GM19240 (cell line): ENCODE data around the gene HRH1.
"Not testable (repeated sequence)": the region's sequence is repeated elsewhere in the genome, so short reads cannot be mapped to it uniquely, and the experiment has no call there.

Experiments used
- DNase-seq: peaks from one replicate; pipeline ENCODE4 v3.0.0; 2011; ENCODE audit warnings: low spot score; ENCODE audit not compliant: insufficient read length

The HRH1 gene

GRCh38 chr3:11204697-11205348, 50.5 kb downstream of the HRH1 start:
- no peak for DNase-seq

GRCh38 chr3:11205881-11206280, 51.6 kb downstream of the HRH1 start:
- DNase-seq = not testable (repeated sequence)

DNA sequence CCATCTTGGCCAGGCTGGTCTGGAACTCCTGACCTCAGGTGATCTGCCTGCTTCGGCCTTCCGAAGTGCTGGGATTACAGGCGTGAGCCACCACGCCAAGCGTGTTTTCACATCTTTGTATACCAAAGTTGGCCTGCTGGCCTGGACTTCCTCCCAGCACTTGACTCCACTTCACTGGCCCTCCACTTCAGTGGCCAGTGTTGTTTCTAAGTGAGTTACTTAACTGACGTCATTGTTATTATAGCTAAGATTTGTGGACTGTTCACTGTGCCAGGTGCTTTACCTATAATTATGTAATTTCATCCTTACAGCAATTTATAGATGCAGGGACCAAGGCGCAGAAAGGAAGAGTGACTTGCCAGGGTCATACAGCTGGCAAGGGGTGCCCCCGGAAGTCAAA, 52.0 kb downstream of the HRH1 start:
- DNase-seq = no peak

DNA sequence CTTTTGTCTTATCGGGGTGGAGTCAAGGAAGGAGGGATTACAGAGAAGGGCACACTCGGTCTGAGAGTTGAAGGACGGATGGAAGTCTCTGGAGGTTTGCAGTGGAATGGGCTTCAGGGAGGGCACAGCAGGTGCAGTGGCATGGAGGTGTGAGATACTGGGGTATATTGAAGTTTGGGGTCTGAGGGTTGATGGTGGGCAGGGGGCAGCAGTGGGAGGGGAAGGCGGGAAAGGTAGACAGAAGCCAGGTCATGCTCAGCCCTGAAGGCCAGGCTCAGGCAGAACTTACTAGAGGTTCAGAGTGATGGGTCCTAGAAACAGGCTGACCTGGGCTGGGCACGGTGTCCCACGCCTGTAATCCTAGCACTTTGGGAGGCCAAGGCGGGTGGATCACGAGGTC, 52.7 kb downstream of the HRH1 start:
- DNase-seq = no peak

DNA sequence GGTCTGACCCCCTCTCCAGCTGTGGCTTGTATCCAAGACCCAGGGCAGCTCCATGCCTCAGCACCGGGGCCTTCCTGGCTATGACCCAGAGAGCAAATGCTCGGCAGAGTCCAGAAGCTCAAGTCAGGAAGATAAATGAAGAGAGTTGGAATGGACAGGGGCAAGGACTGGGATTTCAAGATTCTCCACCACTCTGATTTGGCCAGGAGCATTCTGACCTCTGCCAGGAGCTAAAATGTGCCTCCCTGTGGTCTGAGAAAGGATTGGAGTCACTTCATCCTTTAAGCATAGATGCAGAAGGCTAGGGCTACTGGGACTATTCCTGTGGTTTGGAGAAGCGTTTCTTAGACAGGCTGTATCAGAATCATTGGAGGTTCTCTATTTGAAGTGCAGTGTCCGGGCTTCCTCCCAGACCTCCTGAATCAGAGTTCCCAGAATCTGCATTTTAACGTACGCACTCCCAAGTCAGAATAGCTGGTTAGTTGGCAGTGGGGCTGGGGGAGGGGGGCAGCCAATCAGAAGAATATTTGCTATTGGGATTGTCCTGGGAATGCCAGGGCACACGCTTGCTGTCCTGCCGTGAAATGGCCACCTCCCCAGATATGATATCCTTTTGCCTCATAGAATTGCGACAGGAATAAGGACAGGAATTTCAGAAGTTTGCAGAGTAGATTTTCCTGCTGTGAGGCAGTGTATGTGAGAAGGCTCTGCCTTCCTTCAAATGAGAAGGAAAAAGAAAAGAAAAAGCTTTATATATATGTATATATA, 57.4 kb downstream of the HRH1 start:
- no peak for DNase-seq

DNA sequence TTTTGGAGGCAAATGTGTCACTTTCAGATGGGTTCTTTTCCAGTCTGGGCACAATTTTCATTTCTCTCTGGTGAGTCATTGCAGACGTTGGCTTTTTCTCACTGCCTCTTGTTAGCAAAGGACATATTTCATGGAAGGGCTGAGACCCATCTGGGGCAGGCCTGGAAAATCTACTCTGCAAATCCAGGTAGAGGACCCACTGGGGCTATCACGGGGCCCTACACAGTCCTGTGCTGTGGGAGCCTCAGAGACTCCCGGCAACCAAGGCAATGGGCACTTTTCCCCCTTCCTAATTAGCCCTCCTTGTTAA, 58.0 kb downstream of the HRH1 start:
- DNase-seq = no peak

- DNase-seq = no peak
Observed at GRCh38 chr3:11212784-11213183, 58.5 kb downstream of the HRH1 start.

DNA sequence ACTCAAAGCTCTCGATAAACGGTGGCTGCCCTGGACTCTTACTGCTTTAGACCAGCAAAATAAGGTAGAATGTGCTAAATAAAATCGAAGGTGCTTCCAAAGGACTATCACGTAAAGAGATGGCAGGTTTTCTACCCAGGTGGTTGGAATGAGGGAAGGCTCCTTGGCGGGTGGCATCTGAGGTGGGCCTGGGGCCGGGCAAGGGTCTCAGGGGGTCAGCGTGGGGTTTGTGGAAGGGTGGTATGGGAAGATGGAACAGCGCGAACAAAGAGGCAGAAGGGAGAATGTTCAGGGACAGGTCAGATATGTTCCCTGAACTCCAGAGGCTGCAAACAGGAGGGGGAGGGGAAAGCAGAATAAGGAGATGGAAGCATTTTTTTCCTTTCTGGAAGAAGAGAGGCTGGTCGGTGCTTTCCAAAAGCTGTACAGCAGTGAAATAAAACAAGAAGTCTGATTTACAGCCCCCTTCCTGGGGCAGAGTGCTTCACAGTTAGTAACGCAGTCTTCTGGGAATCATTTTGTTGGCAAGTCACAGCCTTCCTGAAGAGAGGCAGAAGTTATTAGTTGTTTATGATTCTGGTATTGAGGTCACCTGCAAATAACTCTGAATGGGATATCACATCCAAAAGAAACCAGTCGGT, 59.6 kb downstream of the HRH1 start:
- DNase-seq = no peak

GRCh38 chr3:11214451-11214978, 60.2 kb downstream of the HRH1 start:
- DNase-seq = no peak

DNA sequence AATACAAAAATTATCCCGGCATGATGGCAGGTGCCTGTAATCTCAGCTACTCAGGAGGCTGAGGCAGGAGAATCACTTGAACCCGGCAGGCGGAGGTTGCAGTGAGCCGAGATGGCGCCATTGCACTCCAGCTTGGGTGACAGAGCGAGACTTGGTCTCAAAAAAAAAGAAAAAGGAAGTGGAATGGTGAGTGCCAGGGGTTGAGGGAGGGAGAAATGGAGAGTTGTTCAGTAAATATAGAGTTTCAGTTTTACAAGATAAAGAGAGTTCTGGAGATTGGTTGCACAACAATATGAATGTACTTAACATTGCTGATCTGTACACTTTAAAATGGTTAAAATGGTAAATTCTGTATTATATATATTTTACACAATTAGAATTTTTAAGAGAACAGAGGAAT, 63.1 kb downstream of the HRH1 start:
- DNase-seq = not testable (repeated sequence)

- DNase-seq = no peak
Observed at GRCh38 chr3:11220230-11220629, 65.9 kb downstream of the HRH1 start.

- DNase-seq = no peak
Observed at GRCh38 chr3:11221818-11222415, 67.6 kb downstream of the HRH1 start.

DNA sequence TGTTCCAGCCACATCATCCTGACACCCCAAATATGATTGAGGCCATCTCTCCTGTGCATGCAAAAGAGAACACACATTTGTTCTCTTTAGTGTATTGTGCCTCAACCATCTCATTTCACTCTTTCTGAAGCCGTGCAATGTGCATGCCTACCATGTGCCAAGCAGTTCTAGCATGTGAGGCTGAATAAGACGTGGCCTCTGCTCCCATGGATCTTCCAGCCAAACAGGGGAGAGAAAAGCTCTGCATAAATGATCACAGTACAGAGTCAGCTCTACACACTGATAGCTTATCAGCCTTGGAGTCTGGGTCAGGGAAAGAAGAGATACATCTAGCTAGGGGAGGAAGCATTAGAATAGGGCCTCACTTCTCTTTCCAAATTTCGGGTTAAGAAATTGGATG, 69.7 kb downstream of the HRH1 start:
- DNase-seq = no peak

DNA sequence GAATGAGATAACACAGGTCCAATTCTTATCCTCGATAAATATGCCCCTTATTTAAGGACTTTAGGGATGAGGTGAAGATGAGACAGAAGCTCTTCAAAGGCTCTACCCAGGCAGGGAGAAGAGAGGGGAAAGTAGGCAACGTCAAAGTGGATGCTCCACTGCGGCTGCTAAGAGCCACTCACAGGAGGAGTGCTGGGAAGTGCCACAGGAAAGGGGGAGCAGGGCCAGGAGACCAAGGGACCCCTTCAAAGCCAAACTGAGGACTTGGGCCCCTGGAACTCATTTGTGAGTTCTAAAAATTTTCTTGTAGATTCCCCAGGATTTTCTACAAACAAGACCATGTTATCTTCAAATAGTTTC, 70.6 kb downstream of the HRH1 start:
- DNase-seq = no peak

DNA sequence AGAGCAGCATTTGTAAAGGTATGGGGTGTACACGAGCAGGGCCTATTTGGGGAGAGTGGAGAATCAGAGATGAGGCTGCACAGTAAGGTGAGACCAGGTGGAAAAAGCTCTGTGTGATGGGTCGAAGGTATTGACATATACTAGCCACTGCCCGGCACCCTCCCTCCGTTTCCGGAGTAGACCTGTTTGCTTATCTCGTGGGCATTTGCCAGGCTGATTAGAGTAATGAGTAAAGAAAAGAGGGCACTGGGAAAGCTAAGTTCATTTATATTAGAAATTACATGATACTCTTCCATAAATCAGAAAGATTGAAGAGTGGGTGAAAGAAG, 71.7 kb downstream of the HRH1 start:
- DNase-seq = no peak

DNA sequence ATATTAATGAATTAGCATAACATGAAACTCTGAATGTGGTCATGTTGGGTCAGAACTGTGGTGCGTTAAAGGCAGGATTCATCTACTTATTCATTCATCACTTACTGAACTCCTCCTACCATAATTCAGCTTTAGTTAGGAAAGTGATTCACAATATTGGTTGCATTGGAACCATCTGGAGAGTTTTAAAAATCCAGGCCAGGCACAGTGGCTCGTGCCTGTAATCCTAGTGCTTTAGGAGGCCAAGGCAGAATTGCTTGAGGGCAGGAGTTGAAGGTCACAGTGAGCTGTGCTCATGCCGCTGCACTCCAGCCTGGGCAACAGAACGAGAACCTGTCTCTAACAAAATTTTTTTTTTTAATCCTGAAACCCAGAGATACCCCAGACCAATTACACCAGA, 73.7 kb downstream of the HRH1 start:
- no peak for DNase-seq

- DNase-seq = no peak
Observed at GRCh38 chr3:11230125-11230524, 75.8 kb downstream of the HRH1 start.

DNA sequence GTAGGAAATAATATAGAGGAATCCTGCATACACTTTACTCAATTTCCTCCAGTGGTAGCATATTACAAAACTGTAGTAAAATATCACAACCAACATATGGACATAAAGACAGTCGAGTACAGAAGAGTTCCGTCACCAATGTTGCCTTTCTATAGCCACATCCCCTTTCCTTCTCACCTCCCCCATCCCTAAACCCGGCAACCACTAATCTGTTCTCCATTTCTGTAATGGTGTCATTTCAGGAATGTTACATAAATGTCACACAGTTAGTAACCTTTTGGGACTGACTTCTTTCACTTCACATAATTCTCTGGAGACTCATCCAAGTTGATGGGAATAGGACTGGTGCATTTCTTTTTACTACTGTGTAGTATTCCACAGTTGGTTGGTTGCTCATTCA, 76.5 kb downstream of the HRH1 start:
- DNase-seq = no peak

GRCh38 chr3:11235385-11235784, 81.1 kb downstream of the HRH1 start:
- no peak for DNase-seq

GRCh38 chr3:11236588-11237461, 82.5 kb downstream of the HRH1 start:
- peak; percentile 59 for DNase-seq

- DNase-seq = no peak
Observed at GRCh38 chr3:11238060-11238459, 83.8 kb downstream of the HRH1 start.
